ENCODE results near the gene ZXDC. TPM values are rescaled to one million over a fixed set of nuclear protein-coding genes. Genes with fewer than 3 reads are reported as not detected.

The ZXDC gene
- total RNA-seq, 1 experiment from 2014 or later: 55.4 TPM

- H4K20me1 ChIP-seq (ENCODE audit: insufficient read depth): no peaks in the 10 kb centered on the region
- CTCF ChIA-PET: no interaction called here
- no peak overlapping the region for H3K4me2 ChIP-seq
- H3K9me2 ChIP-seq (ENCODE audit: insufficient read depth): no peaks in the 10 kb centered on the region
- POLR2A ChIA-PET (ENCODE audit: unreplicated experiment): no interaction called here
- no peak for DNase-seq
- no peaks in the 10 kb centered on the region for H3K79me2 ChIP-seq (ENCODE audit: low read depth)
- no peaks in the 10 kb centered on the region for H3K36me3 ChIP-seq (ENCODE audit: low read depth)
- no TSS peak for BruUV-seq (replicated peaks)
- no peak overlapping the region for H3K4me3 ChIP-seq
- 0 out of 2 replicates have a peak, but pooled peaks cover 4% of the 10 kb centered on the region for H3F3A ChIP-seq (ENCODE audit: insufficient read depth, low read depth)
- peaks cover 8% of the 10 kb centered on the region; the same call in 1 of the 2 replicates for H3K4me1 ChIP-seq (replicated peaks; ENCODE audit: insufficient read depth)
- no peak overlapping the region for H2AFZ ChIP-seq
- no peaks in the 10 kb centered on the region for H3K27me3 ChIP-seq (ENCODE audit: insufficient read depth, low read depth)
- no peak for TF ChIP-seq CTCF (conservative IDR thresholded peaks at IDR 0.05)
- TF ChIP-seq EZH2 (IDR thresholded peaks at IDR 0.05; ENCODE audit: low read depth): no peak
- no peaks in the 10 kb centered on the region for H3K9me3 ChIP-seq (ENCODE audit: insufficient read depth, low read depth)
- intact Hi-C loops (cut with micrococcal nuclease; ENCODE audit: unreplicated experiment): no loop called here
- H3K27ac ChIP-seq: no peak overlapping the region
These were observed 57.6 kb downstream of the ZXDC start for GRCh38 chr3:126417981-126418530.

GRCh38 chr3:126417515-126417914 is 58.2 kb downstream of the ZXDC start:
- no peak overlapping the region for H3K27ac ChIP-seq
- H3K4me3 ChIP-seq: no peak overlapping the region
- no peak overlapping the region for H2AFZ ChIP-seq
- intact Hi-C loops (cut with micrococcal nuclease; ENCODE audit: unreplicated experiment): no loop called here
- no peak for DNase-seq
- ChIA-PET CTCF (no interaction called here), POLR2A (ENCODE audit: unreplicated experiment) (no interaction called here)
- no peaks in the 10 kb centered on the region for H3K79me2 ChIP-seq (ENCODE audit: low read depth)
- H3K4me1 ChIP-seq (replicated peaks; ENCODE audit: insufficient read depth): peaks cover 8% of the 10 kb centered on the region; the same call in 1 of the 2 replicates
- no peaks in the 10 kb centered on the region for H3K36me3 ChIP-seq (ENCODE audit: low read depth)
- no peaks in the 10 kb centered on the region for H3K9me2 ChIP-seq (ENCODE audit: insufficient read depth)
- no peaks in the 10 kb centered on the region; the same call in 1 of the 2 replicates for H3K27me3 ChIP-seq (ENCODE audit: insufficient read depth, low read depth)
- no peak overlapping the region for H3K4me2 ChIP-seq
- H3K9me3 ChIP-seq (ENCODE audit: insufficient read depth, low read depth): no peaks in the 10 kb centered on the region
- no TSS peak for BruUV-seq (replicated peaks)
- TF ChIP-seq CTCF (conservative IDR thresholded peaks at IDR 0.05) (no peak), EZH2 (IDR thresholded peaks at IDR 0.05; ENCODE audit: low read depth) (no peak)
- H3F3A ChIP-seq (ENCODE audit: insufficient read depth, low read depth): 0 out of 2 replicates have a peak, but pooled peaks cover 4% of the 10 kb centered on the region
- no peaks in the 10 kb centered on the region for H4K20me1 ChIP-seq (ENCODE audit: insufficient read depth)

GRCh38 chr3:126416943-126417342 is 58.7 kb downstream of the ZXDC start:
- Histone ChIP-seq H3F3A (ENCODE audit: insufficient read depth, low read depth) (0 out of 2 replicates have a peak, but pooled peaks cover 4% of the 10 kb centered on the region), H3K27me3 (ENCODE audit: insufficient read depth, low read depth) (peaks cover 3% of the 10 kb centered on the region; the same call in 1 of the 2 replicates), H3K9me2 (ENCODE audit: insufficient read depth) (no peaks in the 10 kb centered on the region), H3K27ac (no peak overlapping the region), H3K4me2 (no peak overlapping the region), H3K9me3 (ENCODE audit: insufficient read depth, low read depth) (no peaks in the 10 kb centered on the region), H3K4me3 (no peak overlapping the region), H2AFZ (no peak overlapping the region), H3K36me3 (ENCODE audit: low read depth) (no peaks in the 10 kb centered on the region), H4K20me1 (ENCODE audit: insufficient read depth) (no peaks in the 10 kb centered on the region), H3K79me2 (ENCODE audit: low read depth) (no peaks in the 10 kb centered on the region), H3K4me1 (replicated peaks; ENCODE audit: insufficient read depth) (peaks cover 8% of the 10 kb centered on the region; the same call in 1 of the 2 replicates)
- no peak for DNase-seq
- TF ChIP-seq CTCF (conservative IDR thresholded peaks at IDR 0.05) (no peak), EZH2 (IDR thresholded peaks at IDR 0.05; ENCODE audit: low read depth) (no peak)
- intact Hi-C loops (cut with micrococcal nuclease; ENCODE audit: unreplicated experiment): no loop called here
- CTCF ChIA-PET: no interaction called here
- POLR2A ChIA-PET (ENCODE audit: unreplicated experiment): no interaction called here
- no TSS peak for BruUV-seq (replicated peaks)

Measured in PC-9 (cell line).